ENCODE data around the gene ZNF688. TPM values are rescaled to one million over a fixed set of nuclear protein-coding genes. Genes with fewer than 3 reads are reported as not detected.
A peak's percentile ranks its signal among the peaks of the same experiment; 100 is the strongest.

ZNF688 gene
- total RNA-seq, 4 donors from 2014 or later = 17.6 to 33.4 (median 23.5) TPM

DNA sequence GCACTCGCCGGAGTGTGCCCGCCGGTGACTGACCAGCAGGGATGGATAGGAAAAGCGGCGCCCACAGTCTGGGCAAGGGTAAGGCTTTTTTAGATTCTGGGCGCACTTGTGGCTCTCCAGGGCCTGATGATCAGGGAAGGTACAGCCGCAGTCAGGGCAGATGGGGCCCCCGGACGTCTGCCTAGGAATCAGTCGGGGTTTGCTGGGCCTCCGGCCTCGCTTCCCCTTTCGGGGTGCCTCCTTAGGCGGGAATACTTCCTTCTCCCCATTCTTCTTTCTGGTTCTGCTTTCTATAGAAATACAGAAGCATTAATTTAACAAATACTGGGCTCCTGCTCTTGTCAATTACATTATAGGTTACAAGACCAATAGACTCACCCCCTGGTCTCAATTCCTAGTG lies 33.6 kb upstream of the ZNF688 start:
- Histone ChIP-seq H3K9me3 (no peaks in the 10 kb centered on the region), H3K4me3 (no peak overlapping the region), H3K4me1 (peaks cover 16 to 45% (median 34%) of the 10 kb centered on the region in 4 donors), H3K27ac (replicated peaks in 1 of 4) (no peak overlapping the region), H3K27me3 (no peaks in the 10 kb centered on the region), H3K36me3 (peaks cover 28 to 65% (median 60%) of the 10 kb centered on the region in 4 donors)
- intact Hi-C loops (cut with DNase I) = no loop called here
- no peak for DNase-seq (ENCODE audit: extremely low spot score)
- TF ChIP-seq POLR2AphosphoS5 (IDR thresholded peaks at IDR 0.05) (no peak), EP300 (IDR thresholded peaks at IDR 0.05) (no peak), POLR2A (IDR thresholded peaks at IDR 0.05; ENCODE audit: low read depth) (no peak)
- TF ChIP-seq, protein P1, sequence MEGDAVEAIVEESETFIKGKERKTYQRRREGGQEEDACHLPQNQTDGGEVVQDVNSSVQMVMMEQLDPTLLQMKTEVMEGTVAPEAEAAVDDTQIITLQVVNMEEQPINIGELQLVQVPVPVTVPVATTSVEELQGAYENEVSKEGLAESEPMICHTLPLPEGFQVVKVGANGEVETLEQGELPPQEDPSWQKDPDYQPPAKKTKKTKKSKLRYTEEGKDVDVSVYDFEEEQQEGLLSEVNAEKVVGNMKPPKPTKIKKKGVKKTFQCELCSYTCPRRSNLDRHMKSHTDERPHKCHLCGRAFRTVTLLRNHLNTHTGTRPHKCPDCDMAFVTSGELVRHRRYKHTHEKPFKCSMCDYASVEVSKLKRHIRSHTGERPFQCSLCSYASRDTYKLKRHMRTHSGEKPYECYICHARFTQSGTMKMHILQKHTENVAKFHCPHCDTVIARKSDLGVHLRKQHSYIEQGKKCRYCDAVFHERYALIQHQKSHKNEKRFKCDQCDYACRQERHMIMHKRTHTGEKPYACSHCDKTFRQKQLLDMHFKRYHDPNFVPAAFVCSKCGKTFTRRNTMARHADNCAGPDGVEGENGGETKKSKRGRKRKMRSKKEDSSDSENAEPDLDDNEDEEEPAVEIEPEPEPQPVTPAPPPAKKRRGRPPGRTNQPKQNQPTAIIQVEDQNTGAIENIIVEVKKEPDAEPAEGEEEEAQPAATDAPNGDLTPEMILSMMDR (IDR thresholded peaks at IDR 0.05) = no peak
- WGBS = 88% methylated on average over 14 of the region's 15 CpGs

DNA sequence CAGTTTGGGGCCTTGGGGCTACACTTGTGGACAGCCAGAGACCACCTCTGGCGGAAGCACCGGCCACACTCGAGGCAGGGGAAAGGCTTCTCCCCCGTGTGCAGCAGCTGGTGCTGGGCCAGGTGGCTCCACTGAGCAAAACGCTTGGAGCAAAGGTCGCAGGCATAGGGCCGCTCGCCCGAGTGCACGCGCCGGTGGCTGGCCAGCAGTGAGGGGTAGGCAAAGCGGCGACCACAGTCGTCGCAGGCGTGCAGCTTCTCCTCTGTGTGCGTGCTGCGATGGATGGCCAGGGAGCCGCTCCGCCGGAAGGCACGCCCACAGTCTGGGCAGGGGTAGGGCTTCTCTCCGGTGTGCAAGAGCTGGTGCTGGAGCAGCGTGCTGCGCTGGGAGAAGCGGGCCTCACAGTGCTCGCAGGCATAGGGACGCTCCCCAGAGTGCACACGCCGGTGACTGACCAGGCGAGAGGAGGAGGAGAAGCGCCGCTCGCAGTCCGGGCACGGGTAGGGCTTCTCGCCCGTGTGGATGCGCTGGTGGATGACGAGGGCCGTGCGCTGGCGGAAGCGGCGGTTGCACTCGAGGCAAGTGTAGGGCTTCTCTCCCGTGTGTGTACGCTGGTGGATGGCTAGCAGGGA lies 32.9 kb upstream of the ZNF688 start:
- intact Hi-C loops (cut with DNase I) = no loop called here
- Histone ChIP-seq H3K9me3 (no peaks in the 10 kb centered on the region), H3K4me3 (no peak overlapping the region), H3K36me3 (peaks cover 28 to 65% (median 60%) of the 10 kb centered on the region in 4 donors), H3K4me1 (peaks cover 16 to 44% (median 32%) of the 10 kb centered on the region in 4 donors), H3K27me3 (no peaks in the 10 kb centered on the region), H3K27ac (replicated peaks in 1 of 4) (no peak overlapping the region)
- TF ChIP-seq, protein P1 (IDR thresholded peaks at IDR 0.05) = no peak
- TF ChIP-seq POLR2AphosphoS5 (IDR thresholded peaks at IDR 0.05) = no peak
- TF ChIP-seq EP300 (IDR thresholded peaks at IDR 0.05) = no peak
- TF ChIP-seq POLR2A (IDR thresholded peaks at IDR 0.05; ENCODE audit: low read depth) = no peak
- WGBS = 98% methylated on average over 41 of the region's 49 CpGs
- DNase-seq (ENCODE audit: extremely low spot score) = no peak

DNA sequence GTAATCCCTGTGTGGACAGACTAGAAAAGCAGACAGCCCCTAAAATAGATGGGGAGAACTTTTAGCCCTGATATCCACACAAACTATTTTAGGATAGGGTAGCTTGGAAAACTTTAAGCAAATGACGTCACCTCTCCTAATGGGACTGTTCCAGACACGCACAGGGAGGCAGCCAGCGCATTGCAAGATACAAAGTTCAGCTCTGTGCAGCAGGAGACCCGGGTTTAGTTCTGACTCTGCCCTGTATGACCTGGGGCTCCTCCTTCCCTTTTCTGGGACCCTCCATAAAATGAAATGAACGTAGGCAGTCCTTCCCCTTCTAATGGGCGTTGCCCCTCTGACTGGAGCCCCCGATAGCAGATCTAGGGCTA lies 32.4 kb upstream of the ZNF688 start:
- DNase-seq (ENCODE audit: extremely low spot score) = no peak
- intact Hi-C loops (cut with DNase I) = no loop called here
- TF ChIP-seq POLR2A (IDR thresholded peaks at IDR 0.05; ENCODE audit: low read depth) (no peak), POLR2AphosphoS5 (IDR thresholded peaks at IDR 0.05) (no peak), EP300 (IDR thresholded peaks at IDR 0.05) (no peak)
- TF ChIP-seq, protein P1 (IDR thresholded peaks at IDR 0.05) = no peak
- H3K9me3 ChIP-seq = no peaks in the 10 kb centered on the region
- H3K4me3 ChIP-seq = no peak overlapping the region
- peaks cover 28 to 65% (median 60%) of the 10 kb centered on the region in 4 donors for H3K36me3 ChIP-seq
- H3K27me3 ChIP-seq = no peaks in the 10 kb centered on the region
- H3K27ac ChIP-seq (replicated peaks in 1 of 4) = no peak overlapping the region
- H3K4me1 ChIP-seq = peaks cover 13 to 39% (median 27%) of the 10 kb centered on the region in 4 donors
- WGBS = 82% methylated on average over 4 of the region's 7 CpGs

DNA sequence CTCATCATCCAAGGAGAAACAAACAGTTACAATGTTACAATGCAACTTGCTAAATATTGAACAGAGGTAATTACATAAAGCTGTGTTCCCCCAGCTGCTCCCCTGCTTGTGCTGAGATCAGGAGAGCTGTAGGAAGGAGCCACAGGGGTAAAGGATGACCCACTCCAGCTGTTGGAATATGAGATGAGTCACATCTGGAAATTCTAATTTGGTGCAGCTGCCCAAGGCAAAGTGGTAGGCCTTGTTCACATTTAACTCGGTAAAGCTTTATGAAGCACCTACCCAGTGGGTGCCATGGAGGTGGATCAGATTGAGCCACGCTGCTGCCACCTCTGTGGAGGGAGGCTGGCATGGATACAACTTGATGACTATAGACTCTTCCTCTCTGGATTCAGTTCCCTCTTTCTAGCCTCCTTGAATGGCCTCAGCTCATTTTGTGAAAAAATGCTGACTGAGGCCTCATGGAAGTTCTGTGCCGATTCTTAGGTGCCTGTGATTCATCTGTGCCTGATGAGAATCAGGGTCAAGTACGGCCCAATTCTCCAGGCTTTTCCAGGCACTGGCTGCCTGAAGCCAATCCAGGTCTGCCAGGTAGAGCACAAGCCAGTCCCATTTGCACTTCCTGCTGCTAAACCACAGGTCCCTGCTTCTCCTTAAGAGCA lies 31.2 kb upstream of the ZNF688 start:
- peaks cover 8 to 30% (median 16%) of the 10 kb centered on the region in 4 donors for H3K4me1 ChIP-seq
- no peaks in the 10 kb centered on the region for H3K9me3 ChIP-seq
- 76% methylated on average over 4 of the region's 4 CpGs for WGBS
- H3K36me3 ChIP-seq = peaks cover 27 to 57% (median 52%) of the 10 kb centered on the region in 4 donors
- H3K4me3 ChIP-seq = no peak overlapping the region
- DNase-seq (ENCODE audit: extremely low spot score) = no peak
- H3K27ac ChIP-seq (replicated peaks in 1 of 4) = peak overlapping the region in 1 of 4 donors; percentile 2
- TF ChIP-seq POLR2AphosphoS5 (IDR thresholded peaks at IDR 0.05) = no peak
- TF ChIP-seq POLR2A (IDR thresholded peaks at IDR 0.05; ENCODE audit: low read depth) = no peak
- TF ChIP-seq EP300 (IDR thresholded peaks at IDR 0.05) = no peak
- TF ChIP-seq, protein P1 (IDR thresholded peaks at IDR 0.05) = no peak
- intact Hi-C loops (cut with DNase I) = no loop called here
- H3K27me3 ChIP-seq = no peaks in the 10 kb centered on the region
